IPS-15b (cell line): ENCODE measurements around the gene LRP8.

Experiments
- H3K27me3 ChIP-seq: one replicate; pipeline ENCODE4 v1.6.1; 2013; ENCODE audit warnings: low read length; ENCODE audit not compliant: control insufficient read depth, insufficient read depth
- H3K36me3 ChIP-seq: one replicate; pipeline ENCODE4 v1.6.1; 2013; ENCODE audit warnings: low read length; ENCODE audit not compliant: control insufficient read depth, insufficient read depth
- H3K4me1 ChIP-seq: one replicate; pipeline ENCODE4 v1.6.1; 2013; ENCODE audit warnings: mild to moderate bottlenecking, low read length; ENCODE audit not compliant: control insufficient read depth, insufficient read depth
- H3K4me3 ChIP-seq: one replicate; pipeline ENCODE4 v1.5.1; 2013; ENCODE audit warnings: low read depth, low read length
- H3K9ac ChIP-seq: one replicate; pipeline ENCODE4 v1.6.1; 2013; ENCODE audit warnings: low read depth, mild to moderate bottlenecking, low read length
- H3K9me3 ChIP-seq: one replicate; pipeline ENCODE4 v1.6.1; 2013; ENCODE audit warnings: mild to moderate bottlenecking, low read length; ENCODE audit not compliant: control insufficient read depth, insufficient read depth

LRP8 gene

GRCh38 chr1:53281133-53281532 is 46.7 kb downstream of the LRP8 start:
- H3K4me3 ChIP-seq, result no peak overlapping the region
- no peaks in the 10 kb centered on the region for H3K27me3 ChIP-seq
- H3K4me1 ChIP-seq, result peaks cover 2% of the 10 kb centered on the region
- H3K36me3 ChIP-seq, result peaks cover 25% of the 10 kb centered on the region
- H3K9ac ChIP-seq, result no peak overlapping the region
- H3K9me3 ChIP-seq, result no peaks in the 10 kb centered on the region

- Histone ChIP-seq H3K9ac (no peak overlapping the region), H3K4me1 (no peaks in the 10 kb centered on the region), H3K9me3 (no peaks in the 10 kb centered on the region), H3K4me3 (no peak overlapping the region), H3K27me3 (no peaks in the 10 kb centered on the region), H3K36me3 (peaks cover 28% of the 10 kb centered on the region)
These were observed 47.4 kb downstream of the LRP8 start for GRCh38 chr1:53280496-53280895.

- H3K4me1 ChIP-seq, result no peaks in the 10 kb centered on the region
- H3K36me3 ChIP-seq, result peaks cover 37% of the 10 kb centered on the region
- H3K27me3 ChIP-seq, result no peaks in the 10 kb centered on the region
- H3K9ac ChIP-seq, result no peak overlapping the region
- H3K9me3 ChIP-seq, result no peaks in the 10 kb centered on the region
- H3K4me3 ChIP-seq, result no peak overlapping the region
These were observed 48.3 kb downstream of the LRP8 start for GRCh38 chr1:53279296-53280200.

GRCh38 chr1:53278298-53278725 is 49.6 kb downstream of the LRP8 start:
- no peaks in the 10 kb centered on the region for H3K4me1 ChIP-seq
- no peaks in the 10 kb centered on the region for H3K9me3 ChIP-seq
- no peaks in the 10 kb centered on the region for H3K27me3 ChIP-seq
- no peak overlapping the region for H3K4me3 ChIP-seq
- H3K36me3 ChIP-seq, result peaks cover 45% of the 10 kb centered on the region
- H3K9ac ChIP-seq, result no peak overlapping the region

GRCh38 chr1:53277326-53277725 is 50.5 kb downstream of the LRP8 start:
- H3K36me3 ChIP-seq, result peaks cover 49% of the 10 kb centered on the region
- H3K9me3 ChIP-seq, result no peaks in the 10 kb centered on the region
- no peaks in the 10 kb centered on the region for H3K27me3 ChIP-seq
- no peak overlapping the region for H3K9ac ChIP-seq
- no peaks in the 10 kb centered on the region for H3K4me1 ChIP-seq
- no peak overlapping the region for H3K4me3 ChIP-seq

GRCh38 chr1:53276902-53277281 is 51.0 kb downstream of the LRP8 start:
- H3K27me3 ChIP-seq, result no peaks in the 10 kb centered on the region
- H3K4me3 ChIP-seq, result no peak overlapping the region
- no peak overlapping the region for H3K9ac ChIP-seq
- H3K9me3 ChIP-seq, result no peaks in the 10 kb centered on the region
- H3K4me1 ChIP-seq, result no peaks in the 10 kb centered on the region
- peaks cover 51% of the 10 kb centered on the region for H3K36me3 ChIP-seq

- Histone ChIP-seq H3K4me1 (no peaks in the 10 kb centered on the region), H3K9me3 (no peaks in the 10 kb centered on the region), H3K9ac (no peak overlapping the region), H3K27me3 (no peaks in the 10 kb centered on the region), H3K4me3 (no peak overlapping the region), H3K36me3 (peaks cover 55% of the 10 kb centered on the region)
These were observed 51.5 kb downstream of the LRP8 start for GRCh38 chr1:53276153-53276901.

- H3K36me3 ChIP-seq, result peaks cover 60% of the 10 kb centered on the region
- H3K9ac ChIP-seq, result no peak overlapping the region
- H3K4me1 ChIP-seq, result no peaks in the 10 kb centered on the region
- no peaks in the 10 kb centered on the region for H3K9me3 ChIP-seq
- H3K27me3 ChIP-seq, result no peaks in the 10 kb centered on the region
- no peak overlapping the region for H3K4me3 ChIP-seq
These were observed 52.3 kb downstream of the LRP8 start for GRCh38 chr1:53275566-53275965.

- Histone ChIP-seq H3K9ac (no peak overlapping the region), H3K27me3 (no peaks in the 10 kb centered on the region), H3K4me1 (no peaks in the 10 kb centered on the region), H3K36me3 (peaks cover 58% of the 10 kb centered on the region), H3K4me3 (no peak overlapping the region), H3K9me3 (no peaks in the 10 kb centered on the region)
These were observed 53.2 kb downstream of the LRP8 start for GRCh38 chr1:53274541-53275185.

GRCh38 chr1:53274026-53274425 is 53.8 kb downstream of the LRP8 start:
- H3K9me3 ChIP-seq, result no peaks in the 10 kb centered on the region
- no peak overlapping the region for H3K9ac ChIP-seq
- no peaks in the 10 kb centered on the region for H3K27me3 ChIP-seq
- H3K4me3 ChIP-seq, result no peak overlapping the region
- H3K36me3 ChIP-seq, result peaks cover 52% of the 10 kb centered on the region
- H3K4me1 ChIP-seq, result no peaks in the 10 kb centered on the region

GRCh38 chr1:53273526-53273925 is 54.3 kb downstream of the LRP8 start:
- no peaks in the 10 kb centered on the region for H3K27me3 ChIP-seq
- H3K4me3 ChIP-seq, result no peak overlapping the region
- H3K36me3 ChIP-seq, result peaks cover 52% of the 10 kb centered on the region
- H3K4me1 ChIP-seq, result no peaks in the 10 kb centered on the region
- no peaks in the 10 kb centered on the region for H3K9me3 ChIP-seq
- no peak overlapping the region for H3K9ac ChIP-seq
